Fibroblast of the aortic adventitia (primary cell): ENCODE data around the gene LARP4B. TPM values are rescaled to one million over a fixed set of nuclear protein-coding genes. Genes with fewer than 3 reads are reported as not detected.

ENCODE experiments used
- DNase-seq: peaks from one replicate; pipeline ENCODE4 v3.0.0-alpha.2; 2010; ENCODE audit warnings: low read depth
- H3K4me3 ChIP-seq: 2 replicates; pipeline ENCODE4 v1.5.1; 2011; ENCODE audit warnings: low read depth, mild to moderate bottlenecking, control low read depth, low read length, moderate library complexity
- total RNA-seq: library from RNA; depleted of rRNA; stranded (reverse); fragments of >200 nt; gene quantifications from 2 replicates; pipeline ENCODE4 v1.2.3, GENCODE V29; 2012; ENCODE audit warnings: low replicate concordance
- TF ChIP-seq, protein P1 (sequence below): IDR thresholded peaks from 2 replicates; pipeline ENCODE4 v1.5.1; 2011; ENCODE audit warnings: mild to moderate bottlenecking, low read length, control low read depth, inconsistent platforms; ENCODE audit not compliant: insufficient read depth

LARP4B gene
- total RNA-seq, 1 donor = 38.7 TPM

DNA sequence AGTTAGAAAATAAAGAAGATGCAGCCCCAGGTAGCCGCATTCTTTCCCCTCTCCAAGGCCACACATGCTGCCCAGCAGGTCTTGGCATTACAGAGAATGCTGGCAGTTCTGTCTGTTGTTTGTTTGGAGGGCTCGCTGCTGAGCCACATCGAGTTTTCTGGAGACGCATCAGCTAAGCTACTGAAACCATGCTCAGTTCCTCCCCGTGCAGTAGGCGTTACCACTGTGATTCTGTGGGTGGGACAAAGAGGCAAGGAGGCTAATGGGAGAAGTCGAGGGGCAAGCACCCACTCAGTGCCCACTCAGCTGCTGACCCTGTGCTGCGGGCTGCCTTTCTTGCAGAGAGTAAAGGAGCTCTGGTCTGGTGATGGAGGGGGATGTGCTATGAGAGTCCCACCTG, 41.3 kb upstream of the LARP4B start:
- no peak overlapping the region for H3K4me3 ChIP-seq
- no peak for DNase-seq
- TF ChIP-seq, protein P1, sequence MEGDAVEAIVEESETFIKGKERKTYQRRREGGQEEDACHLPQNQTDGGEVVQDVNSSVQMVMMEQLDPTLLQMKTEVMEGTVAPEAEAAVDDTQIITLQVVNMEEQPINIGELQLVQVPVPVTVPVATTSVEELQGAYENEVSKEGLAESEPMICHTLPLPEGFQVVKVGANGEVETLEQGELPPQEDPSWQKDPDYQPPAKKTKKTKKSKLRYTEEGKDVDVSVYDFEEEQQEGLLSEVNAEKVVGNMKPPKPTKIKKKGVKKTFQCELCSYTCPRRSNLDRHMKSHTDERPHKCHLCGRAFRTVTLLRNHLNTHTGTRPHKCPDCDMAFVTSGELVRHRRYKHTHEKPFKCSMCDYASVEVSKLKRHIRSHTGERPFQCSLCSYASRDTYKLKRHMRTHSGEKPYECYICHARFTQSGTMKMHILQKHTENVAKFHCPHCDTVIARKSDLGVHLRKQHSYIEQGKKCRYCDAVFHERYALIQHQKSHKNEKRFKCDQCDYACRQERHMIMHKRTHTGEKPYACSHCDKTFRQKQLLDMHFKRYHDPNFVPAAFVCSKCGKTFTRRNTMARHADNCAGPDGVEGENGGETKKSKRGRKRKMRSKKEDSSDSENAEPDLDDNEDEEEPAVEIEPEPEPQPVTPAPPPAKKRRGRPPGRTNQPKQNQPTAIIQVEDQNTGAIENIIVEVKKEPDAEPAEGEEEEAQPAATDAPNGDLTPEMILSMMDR = no peak

DNA sequence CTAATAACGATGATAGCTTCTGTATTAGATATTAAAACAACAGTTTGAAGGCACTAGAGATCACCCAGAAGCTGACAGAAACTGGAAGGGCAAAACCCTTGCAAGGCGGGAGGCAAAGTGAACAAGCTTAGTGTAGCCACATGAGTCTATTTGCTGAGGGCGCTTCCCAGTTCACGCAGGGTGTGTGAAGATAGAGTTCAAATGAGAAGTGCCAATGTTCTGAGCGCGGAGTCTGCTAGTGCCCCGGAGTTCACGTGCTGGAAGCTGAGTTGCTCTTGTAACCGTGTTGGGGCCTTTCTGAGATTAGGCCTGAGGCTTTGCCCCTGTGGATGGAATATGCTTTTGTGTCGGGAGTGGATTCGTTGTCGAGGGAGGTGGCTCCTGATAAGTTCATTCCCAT, 40.1 kb upstream of the LARP4B start:
- no peak for DNase-seq
- H3K4me3 ChIP-seq = no peak overlapping the region
- TF ChIP-seq, protein P1 = no peak

DNA sequence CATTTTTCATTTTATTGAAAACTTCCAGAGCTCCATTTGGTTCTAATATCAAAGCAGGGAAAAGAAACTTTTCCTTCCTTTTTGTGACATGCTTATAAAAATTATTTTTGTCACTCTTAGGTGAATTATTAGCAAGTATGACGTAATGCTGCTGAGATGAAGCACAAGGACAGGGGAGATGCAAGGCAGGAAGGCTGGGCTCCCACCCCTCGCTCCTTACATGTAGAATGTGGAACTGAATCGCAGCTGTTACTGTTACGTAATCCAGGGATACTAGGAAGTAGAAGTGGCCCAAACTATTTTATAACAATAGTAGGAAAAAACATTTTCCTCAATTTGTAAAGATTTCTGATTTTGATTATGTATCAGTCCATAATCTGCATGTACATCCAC, 39.6 kb upstream of the LARP4B start:
- no peak overlapping the region for H3K4me3 ChIP-seq
- peak; percentile 33 for DNase-seq

DNA sequence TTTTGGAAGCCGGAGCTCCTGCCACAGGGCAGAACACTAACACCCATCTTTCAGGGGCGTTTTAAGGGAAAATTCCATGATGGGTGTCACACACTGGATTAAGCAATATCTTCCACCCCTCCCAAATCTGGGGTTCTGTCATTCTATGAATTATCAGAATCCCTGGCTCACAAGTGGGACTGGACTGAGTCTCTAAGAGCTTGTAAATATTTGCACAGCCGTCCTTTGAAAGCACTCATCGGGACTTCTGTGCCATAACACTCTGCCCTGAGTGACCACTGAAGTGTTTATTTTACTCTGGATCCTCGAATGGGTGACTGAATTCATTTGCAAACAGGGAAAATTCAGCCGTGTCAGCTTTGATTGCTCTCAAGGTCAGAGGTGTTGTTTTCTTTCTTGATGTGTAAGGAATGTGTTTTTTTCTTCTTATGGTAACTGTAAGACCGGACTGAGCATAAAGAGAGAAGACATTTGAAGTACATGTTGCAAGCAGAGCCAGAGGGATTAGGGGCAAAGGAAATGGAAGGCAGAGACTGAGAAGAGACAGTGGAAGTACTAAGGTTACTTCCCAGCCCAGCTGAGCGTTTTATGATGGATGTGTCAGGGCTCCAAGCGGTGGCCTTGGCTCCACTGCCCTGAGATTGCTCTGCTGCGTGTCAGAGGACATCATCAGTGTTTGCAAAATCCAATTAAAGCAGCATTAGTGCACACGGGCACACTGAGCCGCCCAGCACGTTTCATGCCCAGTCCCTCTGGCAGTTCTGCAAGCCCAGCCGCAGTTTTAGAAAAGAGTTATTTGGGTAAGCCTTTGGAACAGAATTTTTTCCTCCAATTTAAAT, 39.0 kb upstream of the LARP4B start:
- no peak overlapping the region for H3K4me3 ChIP-seq
- no peak for DNase-seq
- TF ChIP-seq, protein P1 = no peak

More for the DNA sequence above, 39.6 kb upstream of the LARP4B start:
- TF ChIP-seq, protein P1 = no peak

DNA sequence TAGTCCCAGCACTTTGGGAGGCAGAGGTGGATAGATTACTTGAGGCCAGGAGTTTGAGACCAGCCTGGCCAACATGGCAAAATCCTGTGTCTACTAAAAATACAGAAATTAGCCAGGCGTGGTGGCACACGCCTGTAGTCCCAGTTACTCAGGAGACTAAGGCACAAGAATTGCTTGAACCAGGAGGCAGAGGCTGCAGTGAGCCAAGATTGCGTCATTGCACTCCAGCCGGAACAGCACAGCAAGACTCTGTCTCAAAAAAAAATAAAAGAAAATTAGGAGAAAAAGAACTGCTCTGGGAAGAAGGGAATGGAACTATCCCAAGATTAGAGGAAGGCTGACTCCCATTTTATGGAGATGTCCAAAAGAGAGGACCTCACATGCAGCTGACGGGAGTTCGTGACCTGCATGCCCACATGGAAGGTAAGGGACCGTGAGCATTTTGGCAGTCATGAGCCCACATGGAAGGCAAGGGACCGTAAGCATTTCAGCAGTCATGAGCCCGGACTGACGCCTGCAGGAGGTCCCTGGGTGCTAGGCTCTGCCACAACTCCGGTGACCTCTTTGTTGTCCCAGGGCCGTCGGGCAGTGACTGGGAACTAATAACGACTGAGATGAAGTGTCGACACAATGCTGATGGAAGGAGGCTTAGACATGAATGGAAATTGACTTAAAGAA, 38.1 kb upstream of the LARP4B start:
- TF ChIP-seq, protein P1 = no peak
- no peak for DNase-seq
- H3K4me3 ChIP-seq = no peak overlapping the region

DNA sequence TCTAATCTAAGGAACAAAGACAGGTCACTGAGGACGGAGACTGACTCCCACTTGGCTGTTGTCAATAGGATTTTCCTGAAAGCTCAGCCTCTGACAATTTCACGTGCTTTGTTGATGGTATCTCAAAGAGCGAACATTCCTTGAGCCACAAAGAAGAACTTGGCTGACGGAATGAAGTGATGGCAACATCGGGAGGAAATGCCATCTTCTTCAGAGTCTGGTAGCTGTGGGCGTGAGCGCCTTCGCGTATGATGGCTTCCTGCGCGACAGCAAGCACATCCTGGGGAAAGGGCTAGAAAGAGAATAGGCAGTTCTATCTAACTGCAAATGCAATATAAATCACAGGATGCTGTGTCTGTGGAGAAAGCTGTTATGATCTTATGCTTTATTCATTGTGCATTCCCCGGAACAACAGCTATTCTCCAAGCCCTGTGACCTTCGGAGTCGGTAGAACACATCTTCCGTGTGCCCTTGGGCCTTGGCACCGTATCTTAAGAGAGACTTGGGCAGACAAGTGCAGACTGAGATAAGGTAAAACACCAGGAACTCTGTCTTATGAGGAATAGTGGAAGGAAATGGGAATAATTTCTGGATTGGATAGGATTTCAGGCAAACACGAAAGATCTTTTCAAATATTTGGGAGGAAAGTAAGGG, 37.2 kb upstream of the LARP4B start:
- TF ChIP-seq, protein P1 = no peak
- no peak for DNase-seq

More for the DNA sequence above, 37.2 kb upstream of the LARP4B start:
- H3K4me3 ChIP-seq = no peak overlapping the region
